HepG2 (cell line): ENCODE measurements around the gene CAMK2A. TPM values are rescaled to one million over a fixed set of nuclear protein-coding genes. Genes with fewer than 3 reads are reported as not detected.

Source experiments
- ADNP ChIP-seq: sonication (generic); formaldehyde crosslinking; IDR thresholded peaks from 2 replicates; pipeline ENCODE4 v1.4.0; 2020; ENCODE audit warnings: missing genetic modification reagents
- ATAD3A ChIP-seq: sonication (generic); formaldehyde crosslinking; IDR thresholded peaks from 2 replicates; pipeline ENCODE4 v1.4.0; 2020; ENCODE audit warnings: missing genetic modification reagents
- CC2D1A ChIP-seq: sonication (generic); formaldehyde crosslinking; IDR thresholded peaks from 2 replicates; pipeline ENCODE4 v1.8.1; 2023; ENCODE audit warnings: mild to moderate bottlenecking, missing genetic modification reagents
- DMTF1 ChIP-seq: sonication (generic); formaldehyde crosslinking; IDR thresholded peaks from 2 replicates; pipeline ENCODE4 v1.4.0; 2020; ENCODE audit warnings: mild to moderate bottlenecking, missing genetic modification reagents
- GATAD2A ChIP-seq: IDR thresholded peaks from 2 replicates; pipeline ENCODE4 v1.6.1; 2016
- HINFP ChIP-seq: sonication (generic); formaldehyde crosslinking; IDR thresholded peaks from 2 replicates; pipeline ENCODE4 v1.4.0; 2020; ENCODE audit warnings: low read depth, mild to moderate bottlenecking, missing genetic modification reagents
- HNF4G ChIP-seq, 2 experiments: sonication (generic) in 1 of 2; formaldehyde crosslinking in 1 of 2; IDR thresholded peaks; 2 replicates each; pipeline versions ENCODE4 v1.4.0 to v1.6.1; 2011 to 2020; ENCODE audit warnings: borderline replicate concordance in 2 of 2, low read depth in 2 of 2, mild to moderate bottlenecking in 2 of 2, low read length in 1 of 2, missing genetic modification reagents in 1 of 2, moderate library complexity in 1 of 2
- HOMEZ ChIP-seq: IDR thresholded peaks from 2 replicates; pipeline ENCODE4 v1.6.1; 2016; ENCODE audit warnings: low read depth
- IRF1 ChIP-seq: sonication (generic); formaldehyde crosslinking; IDR thresholded peaks from 2 replicates; pipeline ENCODE4 v1.4.0; 2020; ENCODE audit warnings: low read depth, mild to moderate bottlenecking, missing genetic modification reagents
- KAT7 ChIP-seq: IDR thresholded peaks from 2 replicates; pipeline ENCODE4 v1.6.1; 2018; ENCODE audit warnings: borderline replicate concordance, missing compliant biosample characterization
- REXO4 ChIP-seq: sonication (generic); formaldehyde crosslinking; IDR thresholded peaks from 2 replicates; pipeline ENCODE4 v1.8.0; 2022; ENCODE audit warnings: missing genetic modification reagents, mild to moderate bottlenecking, borderline replicate concordance
- ZNF142 ChIP-seq: sonication (generic); formaldehyde crosslinking; IDR thresholded peaks from 2 replicates; pipeline ENCODE4 v1.4.0; 2020; ENCODE audit warnings: missing genetic modification reagents
- ZNF30 ChIP-seq: sonication (generic); formaldehyde crosslinking; IDR thresholded peaks from 2 replicates; pipeline ENCODE4 v1.5.0; 2020; ENCODE audit warnings: mild to moderate bottlenecking, missing genetic modification reagents
- ZNF510 ChIP-seq: sonication (generic); formaldehyde crosslinking; IDR thresholded peaks from 2 replicates; pipeline ENCODE4 v1.4.0; 2020; ENCODE audit warnings: low read depth, mild to moderate bottlenecking, missing genetic modification reagents
- ZNF776 ChIP-seq: sonication (generic); formaldehyde crosslinking; IDR thresholded peaks from 2 replicates; pipeline ENCODE4 v1.4.0; 2020; ENCODE audit warnings: mild to moderate bottlenecking, missing genetic modification reagents
- ZZZ3 ChIP-seq: sonication (generic); formaldehyde crosslinking; IDR thresholded peaks from 2 replicates; pipeline ENCODE4 v1.4.0; 2020; ENCODE audit warnings: missing genetic modification reagents, mild to moderate bottlenecking, borderline replicate concordance
- polyA plus RNA-seq, 8 experiments: library from polyadenylated mRNA; depleted of rRNA in 3 of 8; stranded (reverse) in 7 of 8; unstranded in 1 of 8; fragments of >200 nt; fragmentation: Illumina TruSeq in 4 of 8; extraction: Trizol in 4 of 8; gene quantifications; 2 replicates each; pipeline versions ENCODE4 v1.2.1 to v1.2.3, GENCODE V29; 2011 to 2016; ENCODE audit warnings: low read depth in 4 of 8, missing spikeins in 1 of 8, mixed read lengths in 1 of 8; ENCODE audit not compliant: insufficient read depth in 1 of 8
- total RNA-seq, 5 experiments: library from RNA; depleted of rRNA; stranded (reverse); fragments of >200 nt; fragmentation: Illumina TruSeq; extraction: Trizol; gene quantifications; 2 replicates each; pipeline ENCODE4 v1.2.3, GENCODE V29; 2016; ENCODE audit warnings: low read depth in 1 of 5

The CAMK2A gene
- total and polyA plus RNA-seq, 2 of the 13 experiments (the other 11 are each of a cell fraction or from before 2014, with no cell fraction given) = 0.11 TPM; not detected in 1

GRCh38 chr5:150184990-150185912, 104.3 kb downstream of the CAMK2A start (continued):
- TF ChIP-seq HINFP (CRISPR knock-in tag) = no peak
- no peak for TF ChIP-seq KAT7
- no peak for TF ChIP-seq DMTF1 (CRISPR knock-in tag)
- peak; percentile 53 for TF ChIP-seq HNF4G (IDR thresholded peaks at IDR 0.05; ENCODE audit: borderline replicate concordance, low read depth, low read length)
- no peak for TF ChIP-seq HNF4G (CRISPR knock-in tag; IDR thresholded peaks at IDR 0.05; ENCODE audit: borderline replicate concordance, low read depth)
- TF ChIP-seq ZZZ3 (CRISPR knock-in tag) = no peak
- TF ChIP-seq ZNF30 (CRISPR knock-in tag) = no peak
- TF ChIP-seq ADNP (CRISPR knock-in tag) = no peak
- TF ChIP-seq ZNF776 = no peak
- no peak for TF ChIP-seq REXO4 (CRISPR knock-in tag)
- no peak for TF ChIP-seq CC2D1A (CRISPR knock-in tag)
- TF ChIP-seq HOMEZ (CRISPR knock-in tag) = no peak
- no peak for TF ChIP-seq ATAD3A (CRISPR knock-in tag)
- 0 out of 2 replicates have a peak, but pooled peaks have one; percentile 18 for TF ChIP-seq GATAD2A (CRISPR knock-in tag)
- TF ChIP-seq ZNF142 (CRISPR knock-in tag) = no peak
- no peak for TF ChIP-seq ZNF510 (CRISPR knock-in tag)
- no peak for TF ChIP-seq IRF1 (CRISPR knock-in tag)
